ENCODE results near the gene TXNDC17. TPM values are rescaled to one million over a fixed set of nuclear protein-coding genes. Genes with fewer than 3 reads are reported as not detected.

The TXNDC17 gene
- total and polyA plus RNA-seq, 2 donors (not counting 1 experiment from before 2014, with no cell fraction given): 87.5 to 243 TPM

- DNase-seq (ENCODE audit: low read depth in 2 of 2): no peak
- peaks cover 4% of the 10 kb centered on the region for H3K4me1 ChIP-seq (ENCODE audit: control insufficient read depth, extremely low read depth, insufficient read depth, low read length)
- peaks cover 31% of the 10 kb centered on the region for H3K79me2 ChIP-seq (ENCODE audit: control insufficient read depth, insufficient read depth, low read length)
- no peak overlapping the region for H3K9ac ChIP-seq (ENCODE audit: insufficient read depth, low read length)
- no peak for TF ChIP-seq EZH2 (IDR thresholded peaks at IDR 0.05; ENCODE audit: low read length, missing control alignments)
- no peak for TF ChIP-seq CTCF (conservative IDR thresholded peaks at IDR 0.05 in 1 of 2, IDR thresholded peaks at IDR 0.05 in 1 of 2; ENCODE audit: low read depth in 1 of 2, low read length in 2 of 2)
- no peaks in the 10 kb centered on the region for H3K9me3 ChIP-seq (ENCODE audit: control insufficient read depth, insufficient read depth, low read depth, low read length)
- no peak overlapping the region for H3K4me3 ChIP-seq (replicated peaks in 1 of 4; ENCODE audit: control extremely low read depth in 1 of 4, insufficient read depth in 1 of 4, low read depth in 3 of 4, low read length in 4 of 4)
- H3K27me3 ChIP-seq (ENCODE audit: control insufficient read depth, insufficient read depth, low read length): no peaks in the 10 kb centered on the region
- no peak overlapping the region for H3K27ac ChIP-seq (ENCODE audit: insufficient read depth, low read length)
- no peak overlapping the region for H2AFZ ChIP-seq (ENCODE audit: low read length)
- peaks cover 7% of the 10 kb centered on the region for H3K36me3 ChIP-seq (ENCODE audit: control insufficient read depth, insufficient read depth, low read length)
- H3K4me2 ChIP-seq (ENCODE audit: extremely low read depth, insufficient read depth, low read length): no peak overlapping the region
- no peaks in the 10 kb centered on the region for H4K20me1 ChIP-seq (ENCODE audit: control insufficient read depth, extremely low read depth, insufficient read depth, low read length)
Observed at GRCh38 chr17:6636616-6637457, 4.0 kb upstream of the TXNDC17 start.

DNA sequence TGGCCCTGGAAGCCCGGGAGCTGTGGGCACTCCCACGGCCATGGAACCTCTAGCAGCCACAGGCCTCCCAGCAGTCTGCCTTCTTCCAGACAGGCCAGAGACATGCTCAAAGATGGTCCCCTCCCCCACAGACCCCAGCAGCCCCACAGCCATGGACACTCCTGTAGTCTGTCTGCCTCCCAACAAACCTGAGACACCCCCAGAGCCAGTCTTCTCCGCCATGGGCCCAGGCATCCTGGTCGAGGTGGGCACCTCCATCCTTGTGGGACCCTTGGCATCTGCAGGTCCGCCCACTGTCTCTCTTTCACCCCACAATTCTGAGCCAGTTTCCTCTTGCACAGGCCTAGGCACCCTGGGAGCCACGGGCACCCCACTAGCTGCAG, 3.4 kb upstream of the TXNDC17 start:
- H3K27ac ChIP-seq (ENCODE audit: insufficient read depth, low read length): no peak overlapping the region

More for the DNA sequence above, 3.4 kb upstream of the TXNDC17 start:
- DNase-seq (ENCODE audit: low read depth in 2 of 2): no peak
- H3K36me3 ChIP-seq (ENCODE audit: control insufficient read depth, insufficient read depth, low read length): peaks cover 4% of the 10 kb centered on the region
- no peak overlapping the region for H3K4me2 ChIP-seq (ENCODE audit: extremely low read depth, insufficient read depth, low read length)
- H3K4me3 ChIP-seq (replicated peaks in 1 of 4; ENCODE audit: control extremely low read depth in 1 of 4, insufficient read depth in 1 of 4, low read depth in 3 of 4, low read length in 4 of 4): no peak overlapping the region
- H2AFZ ChIP-seq (ENCODE audit: low read length): no peak overlapping the region
- H3K9me3 ChIP-seq (ENCODE audit: control insufficient read depth, insufficient read depth, low read depth, low read length): no peaks in the 10 kb centered on the region
- peaks cover 36% of the 10 kb centered on the region for H3K79me2 ChIP-seq (ENCODE audit: control insufficient read depth, insufficient read depth, low read length)
- no peak for TF ChIP-seq EZH2 (IDR thresholded peaks at IDR 0.05; ENCODE audit: low read length, missing control alignments)
- no peak for TF ChIP-seq CTCF (conservative IDR thresholded peaks at IDR 0.05 in 1 of 2, IDR thresholded peaks at IDR 0.05 in 1 of 2; ENCODE audit: low read depth in 1 of 2, low read length in 2 of 2)
- no peaks in the 10 kb centered on the region for H4K20me1 ChIP-seq (ENCODE audit: control insufficient read depth, extremely low read depth, insufficient read depth, low read length)
- H3K4me1 ChIP-seq (ENCODE audit: control insufficient read depth, extremely low read depth, insufficient read depth, low read length): peaks cover 5% of the 10 kb centered on the region
- no peak overlapping the region for H3K9ac ChIP-seq (ENCODE audit: insufficient read depth, low read length)
- no peaks in the 10 kb centered on the region for H3K27me3 ChIP-seq (ENCODE audit: control insufficient read depth, insufficient read depth, low read length)

All from fibroblast of lung (primary cell).